HG03025 (cell line): ENCODE measurements around the gene JAG1.
"Not testable (repeated sequence)": the region's sequence is repeated elsewhere in the genome, so short reads cannot be mapped to it uniquely, and the experiment has no call there.

Source experiments
- ATAC-seq: cut with Tn5 transposase; IDR thresholded peaks from one replicate; pipeline ENCODE4 v1.9.1; 2021; ENCODE audit warnings: mild to moderate bottlenecking, moderate library complexity; ENCODE audit not compliant: unreplicated experiment, low FRiP score

Gene JAG1

DNA sequence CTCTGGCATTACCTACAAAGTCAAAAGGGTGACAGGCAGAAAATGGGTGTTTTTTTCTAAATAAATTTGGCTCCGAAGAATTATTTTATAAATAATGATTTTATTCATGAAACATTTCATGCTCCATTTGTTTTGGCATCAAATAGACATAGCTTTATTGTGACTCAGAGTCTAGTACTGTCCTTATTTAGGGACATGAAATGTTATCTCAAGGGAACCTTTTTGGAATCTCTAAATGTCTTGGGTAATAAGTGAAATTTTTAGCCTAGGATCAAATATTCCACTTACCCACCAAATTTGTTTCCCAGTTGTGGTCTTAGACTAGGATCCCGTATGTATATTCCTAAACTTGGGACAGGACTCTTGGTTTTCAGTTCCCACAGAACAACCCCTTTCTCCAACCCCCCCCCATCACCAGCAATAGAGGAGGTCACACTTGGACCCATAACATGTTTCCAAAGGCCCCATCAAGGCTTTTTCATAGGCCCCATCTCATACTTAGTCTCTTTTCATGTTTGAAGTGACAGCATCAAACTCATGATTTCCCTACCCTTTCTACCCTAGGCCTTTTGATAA is 81.8 kb downstream of the JAG1 start:
- no peak for ATAC-seq

DNA sequence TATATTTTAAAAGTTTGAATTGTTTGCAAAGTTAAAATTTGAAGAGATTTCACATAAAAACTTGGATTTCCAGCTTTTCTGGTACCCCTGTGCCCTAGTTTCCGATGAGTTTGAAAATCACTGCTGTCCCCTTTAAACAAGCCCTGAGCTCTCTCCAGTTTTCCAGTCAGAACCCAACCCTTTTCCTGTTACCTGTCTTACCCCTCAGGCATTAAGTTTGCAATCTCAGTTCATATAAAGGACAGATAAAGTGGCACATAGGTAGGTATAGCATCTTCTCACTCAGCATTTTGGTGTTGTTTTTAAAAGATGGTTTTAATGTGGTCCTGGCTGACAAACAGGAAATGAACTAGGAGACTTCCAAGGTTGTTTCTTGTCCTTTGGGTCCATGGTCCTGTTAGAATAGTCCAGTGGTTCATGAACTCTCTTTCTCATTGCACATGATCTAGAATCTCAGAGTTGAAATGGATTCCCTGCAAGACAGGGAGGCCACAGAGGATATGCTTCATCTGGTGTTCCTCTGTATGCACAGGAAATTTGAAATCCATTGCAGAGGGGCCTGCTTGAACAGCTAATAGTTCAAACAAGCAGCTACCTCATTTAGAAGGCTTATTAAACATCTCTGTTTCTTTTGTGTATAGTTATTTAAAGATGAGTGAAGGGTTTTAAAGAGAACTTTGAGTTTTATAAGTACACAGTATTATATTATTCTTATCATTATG is 82.7 kb downstream of the JAG1 start:
- no peak for ATAC-seq

DNA sequence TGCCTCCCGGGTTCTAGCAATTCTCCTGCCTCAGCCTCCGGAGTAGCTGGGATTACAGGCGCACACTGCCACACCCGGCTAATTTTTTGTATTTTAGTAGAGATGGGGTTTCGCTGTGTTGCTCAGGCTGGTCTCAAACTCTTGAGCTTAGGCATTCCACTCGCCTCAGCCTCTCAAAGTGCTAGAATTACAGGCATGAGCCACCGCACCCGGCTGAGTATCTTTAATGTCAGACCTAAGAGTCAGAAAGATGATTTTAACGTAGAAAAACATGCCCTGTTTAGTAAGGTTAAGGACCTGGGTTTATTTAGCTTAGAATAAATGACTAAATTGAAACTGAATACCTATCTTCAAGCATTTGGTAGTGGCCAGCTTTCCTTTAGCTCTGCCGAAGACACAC is 83.4 kb downstream of the JAG1 start:
- not testable (repeated sequence) for ATAC-seq
